Subcutaneous adipose tissue (tissue), 4 donors: Measurements from ENCODE around the gene BRAT1. TPM values are rescaled to one million over a fixed set of nuclear protein-coding genes. Genes with fewer than 3 reads are reported as not detected.

ENCODE experiments used
- CTCF ChIP-seq: fragments of 450-650 bp; IDR thresholded peaks from one replicate; pipeline ENCODE4 v1.5.1; 2016; ENCODE audit warnings: low read depth, mild to moderate bottlenecking, control low read depth, antibody characterized with exemption, moderate library complexity
- total RNA-seq, 4 donors: library from RNA; depleted of rRNA; stranded (reverse); fragments of >200 nt; gene quantifications; one replicate each; pipeline ENCODE4 v1.1.0, GENCODE V29; 2016

Gene BRAT1
- 10 to 100 TPM; 11.7 to 42.2 (median 19.8) TPM for total RNA-seq

- TF ChIP-seq CTCF = no peak
Measured at GRCh38 chr7:2555121-2556052, at the start of gene BRAT1. Gene BRAT1, minus strand, starts transcription at chr7:2555524. Its CDS starts 1,093 bp downstream, at chr7:2554431.

- TF ChIP-seq CTCF = no peak
Measured at GRCh38 chr7:2604608-2605174, 49.4 kb upstream of the BRAT1 start.

- no peak for TF ChIP-seq CTCF
Measured at GRCh38 chr7:2603044-2603965, 48.0 kb upstream of the BRAT1 start.

GRCh38 chr7:2602406-2603043 is 47.2 kb upstream of the BRAT1 start:
- TF ChIP-seq CTCF = no peak

GRCh38 chr7:2601907-2602306 is 46.6 kb upstream of the BRAT1 start:
- TF ChIP-seq CTCF = no peak

- TF ChIP-seq CTCF = no peak
Measured at GRCh38 chr7:2601065-2601464, 45.7 kb upstream of the BRAT1 start.
